22Rv1 (cell line): ENCODE data around the gene PHF20.
"Not testable (repeated sequence)": the region's sequence is repeated elsewhere in the genome, so short reads cannot be mapped to it uniquely, and the experiment has no call there.

Source experiments
- CTCF ChIP-seq: fragments of 450-650 bp; IDR thresholded peaks from 2 replicates; pipeline ENCODE4 v1.5.1; 2017; ENCODE audit warnings: mild to moderate bottlenecking
- ZFX ChIP-seq: fragments of 450-650 bp; IDR thresholded peaks from 2 replicates; pipeline ENCODE4 v1.6.1; 2017; ENCODE audit warnings: antibody characterized with exemption, borderline replicate concordance

- TF ChIP-seq CTCF, ZFX: not testable (repeated sequence)
These were observed 83.8 kb downstream of the PHF20 start for GRCh38 chr20:35855641-35856040.
